Caco-2 (cell line): ENCODE measurements around the gene RPS6KA2. TPM values are rescaled to one million over a fixed set of nuclear protein-coding genes. Genes with fewer than 3 reads are reported as not detected.

Experiments
- BruUV-seq: library from RNA; stranded (reverse); fragments of 400-500 nt; replicated peaks from 2 replicates; lab custom pipeline; 2021; lab: Mats Ljungman, UMichigan
- CTCF ChIA-PET: fragments of 300-600 bp; sonication (Branson Sonifier 250); formaldehyde crosslinking; loops from one replicate; lab custom pipeline; 2022; ENCODE audit warnings: antibody characterized with exemption; lab: Charles Lee
- POLR2A ChIA-PET: fragments of 300-600 bp; sonication (Branson Sonifier 250); formaldehyde crosslinking; loops from one replicate; lab custom pipeline; 2022; ENCODE audit warnings: antibody characterized with exemption; lab: Charles Lee
- DNase-seq, 2 experiments: peaks; one replicate each; pipeline versions ENCODE4 v3.0.0 to v3.0.0-alpha.2; 2020 to 2022
- H3K27me3 ChIP-seq: replicated peaks from 2 replicates; pipeline ENCODE4 v1.6.0; 2011; ENCODE audit warnings: low read length; ENCODE audit not compliant: control insufficient read depth, insufficient read depth
- H3K36me3 ChIP-seq: 2 replicates; pipeline ENCODE4 v1.5.1; 2011; ENCODE audit warnings: low read length; ENCODE audit not compliant: control insufficient read depth, insufficient read depth
- H3K4me1 ChIP-seq: fragments of 250-450 bp; sonication (Bioruptor Pico); 2 replicates; pipeline ENCODE4 v1.5.1; 2020; ENCODE audit warnings: mild to moderate bottlenecking
- H3K4me3 ChIP-seq: 2 replicates; pipeline ENCODE4 v1.5.1; 2011; ENCODE audit warnings: low read depth, mild to moderate bottlenecking, control low read depth, low read length
- H3K9me3 ChIP-seq: fragments of 250-450 bp; sonication (Bioruptor Pico); 2 replicates; pipeline ENCODE4 v1.5.1; 2020; ENCODE audit warnings: mild to moderate bottlenecking, moderate library complexity
- H3K27ac Mint-ChIP-seq: one replicate; pipeline ENCODE4 v1.8.0; 2022; ENCODE audit warnings: mixed read lengths; ENCODE audit not compliant: unreplicated experiment
- H3K27me3 Mint-ChIP-seq: one replicate; pipeline ENCODE4 v1.8.0; 2022; ENCODE audit warnings: mixed read lengths; ENCODE audit not compliant: insufficient read depth, unreplicated experiment
- H3K36me3 Mint-ChIP-seq: one replicate; pipeline ENCODE4 v1.8.0; 2022; ENCODE audit warnings: mild to moderate bottlenecking, mixed read lengths; ENCODE audit not compliant: insufficient read depth, unreplicated experiment
- H3K4me1 Mint-ChIP-seq: one replicate; pipeline ENCODE4 v1.8.0; 2022; ENCODE audit warnings: low read depth, mixed read lengths; ENCODE audit not compliant: unreplicated experiment
- H3K4me3 Mint-ChIP-seq: one replicate; pipeline ENCODE4 v1.8.0; 2022; ENCODE audit warnings: mild to moderate bottlenecking, moderate library complexity, mixed read lengths; ENCODE audit not compliant: unreplicated experiment
- H3K9me3 Mint-ChIP-seq: one replicate; pipeline ENCODE4 v1.8.0; 2022; ENCODE audit warnings: mixed read lengths; ENCODE audit not compliant: unreplicated experiment
- CTCF ChIP-seq, 2 experiments: fragments of 200-600 bp in 1 of 2; IDR thresholded peaks; 1 replicate in 1 of 2; 2 replicates in 1 of 2; pipeline versions ENCODE4 v1.5.1 to v1.8.0; 2011 to 2022; ENCODE audit warnings: antibody characterized with exemption in 1 of 2, control low read depth in 1 of 2, inconsistent platforms in 1 of 2, low read depth in 1 of 2, low read length in 1 of 2, mild to moderate bottlenecking in 1 of 2, moderate library complexity in 1 of 2; ENCODE audit not compliant: insufficient read depth in 1 of 2, severe bottlenecking in 1 of 2, unreplicated experiment in 1 of 2
- intact Hi-C: fragments of 100-400 bp; cut with micrococcal nuclease; formaldehyde crosslinking; loops from one replicate; pipeline ENCODE4 v1.10.0; 2022; ENCODE audit not compliant: unreplicated experiment
- total RNA-seq: library from RNA; stranded (reverse); gene quantifications from 2 replicates; pipeline ENCODE4 v1.2.3, GENCODE V29; 2022

The RPS6KA2 gene
- total RNA-seq, 1 experiment from 2014 or later: 5.6 TPM

- Histone ChIP-seq H3K36me3 (no peaks in the 10 kb centered on the region), H3K4me1 (no peaks in the 10 kb centered on the region), H3K9me3 (no peaks in the 10 kb centered on the region; the same call in 1 of the 2 replicates), H3K4me3 (no peak overlapping the region), H3K27me3 (no peaks in the 10 kb centered on the region)
- intact Hi-C loops: no loop called here
- Mint-ChIP-seq H3K27me3 (no peaks in the 10 kb centered on the region), H3K9me3 (peaks cover 10% of the 10 kb centered on the region), H3K27ac (no peak overlapping the region), H3K4me3 (no peak overlapping the region), H3K36me3 (no peaks in the 10 kb centered on the region), H3K4me1 (no peaks in the 10 kb centered on the region)
- no peak for TF ChIP-seq CTCF (IDR thresholded peaks at IDR 0.05; ENCODE audit: insufficient read depth in 1 of 2, low read depth in 1 of 2, low read length in 1 of 2, severe bottlenecking in 1 of 2, unreplicated experiment in 1 of 2)
- CTCF ChIA-PET: no interaction called here
- DNase-seq: no peak
- POLR2A ChIA-PET: no interaction called here
- BruUV-seq: no TSS peak
Observed at GRCh38 chr6:166580076-166581050, 46.7 kb downstream of the RPS6KA2 start.

GRCh38 chr6:166579237-166579850 is 47.7 kb downstream of the RPS6KA2 start:
- H3K4me1 ChIP-seq: no peaks in the 10 kb centered on the region
- ChIA-PET POLR2A (no interaction called here), CTCF (no interaction called here)
- H3K9me3 Mint-ChIP-seq: peaks cover 10% of the 10 kb centered on the region
- no peak overlapping the region for H3K4me3 Mint-ChIP-seq
- intact Hi-C loops: no loop called here
- H3K4me3 ChIP-seq: no peak overlapping the region
- H3K9me3 ChIP-seq: no peaks in the 10 kb centered on the region; the same call in 1 of the 2 replicates
- no peaks in the 10 kb centered on the region for H3K36me3 Mint-ChIP-seq
- H3K27ac Mint-ChIP-seq: no peak overlapping the region
- H3K4me1 Mint-ChIP-seq: no peaks in the 10 kb centered on the region
- H3K36me3 ChIP-seq: no peaks in the 10 kb centered on the region
- no TSS peak for BruUV-seq
- H3K27me3 ChIP-seq: no peaks in the 10 kb centered on the region
- peaks cover 5% of the 10 kb centered on the region for H3K27me3 Mint-ChIP-seq
- no peak for DNase-seq
- no peak for TF ChIP-seq CTCF (IDR thresholded peaks at IDR 0.05; ENCODE audit: insufficient read depth in 1 of 2, low read depth in 1 of 2, low read length in 1 of 2, severe bottlenecking in 1 of 2, unreplicated experiment in 1 of 2)

GRCh38 chr6:166578536-166579236 is 48.4 kb downstream of the RPS6KA2 start:
- TF ChIP-seq CTCF (IDR thresholded peaks at IDR 0.05; ENCODE audit: insufficient read depth in 1 of 2, low read depth in 1 of 2, low read length in 1 of 2, severe bottlenecking in 1 of 2, unreplicated experiment in 1 of 2): no peak
- Mint-ChIP-seq H3K27ac (no peak overlapping the region), H3K36me3 (no peaks in the 10 kb centered on the region), H3K9me3 (peaks cover 10% of the 10 kb centered on the region), H3K4me1 (no peaks in the 10 kb centered on the region), H3K27me3 (peaks cover 5% of the 10 kb centered on the region), H3K4me3 (no peak overlapping the region)
- Histone ChIP-seq H3K27me3 (no peaks in the 10 kb centered on the region), H3K4me3 (no peak overlapping the region), H3K36me3 (no peaks in the 10 kb centered on the region), H3K9me3 (no peaks in the 10 kb centered on the region; the same call in 1 of the 2 replicates), H3K4me1 (no peaks in the 10 kb centered on the region)
- no peak for DNase-seq
- no TSS peak for BruUV-seq
- intact Hi-C loops: no loop called here
- POLR2A ChIA-PET: no interaction called here
- CTCF ChIA-PET: no interaction called here
